Left forelimb (tissue), 1 donor: ENCODE results near the gene COL4A2.
"Not testable (repeated sequence)": the region's sequence is repeated elsewhere in the genome, so short reads cannot be mapped to it uniquely, and the experiment has no call there.

Experiments
- DNase-seq: peaks from one replicate; pipeline ENCODE4 v3.0.0-alpha.2; 2018; ENCODE audit warnings: low spot score

COL4A2 gene

DNA sequence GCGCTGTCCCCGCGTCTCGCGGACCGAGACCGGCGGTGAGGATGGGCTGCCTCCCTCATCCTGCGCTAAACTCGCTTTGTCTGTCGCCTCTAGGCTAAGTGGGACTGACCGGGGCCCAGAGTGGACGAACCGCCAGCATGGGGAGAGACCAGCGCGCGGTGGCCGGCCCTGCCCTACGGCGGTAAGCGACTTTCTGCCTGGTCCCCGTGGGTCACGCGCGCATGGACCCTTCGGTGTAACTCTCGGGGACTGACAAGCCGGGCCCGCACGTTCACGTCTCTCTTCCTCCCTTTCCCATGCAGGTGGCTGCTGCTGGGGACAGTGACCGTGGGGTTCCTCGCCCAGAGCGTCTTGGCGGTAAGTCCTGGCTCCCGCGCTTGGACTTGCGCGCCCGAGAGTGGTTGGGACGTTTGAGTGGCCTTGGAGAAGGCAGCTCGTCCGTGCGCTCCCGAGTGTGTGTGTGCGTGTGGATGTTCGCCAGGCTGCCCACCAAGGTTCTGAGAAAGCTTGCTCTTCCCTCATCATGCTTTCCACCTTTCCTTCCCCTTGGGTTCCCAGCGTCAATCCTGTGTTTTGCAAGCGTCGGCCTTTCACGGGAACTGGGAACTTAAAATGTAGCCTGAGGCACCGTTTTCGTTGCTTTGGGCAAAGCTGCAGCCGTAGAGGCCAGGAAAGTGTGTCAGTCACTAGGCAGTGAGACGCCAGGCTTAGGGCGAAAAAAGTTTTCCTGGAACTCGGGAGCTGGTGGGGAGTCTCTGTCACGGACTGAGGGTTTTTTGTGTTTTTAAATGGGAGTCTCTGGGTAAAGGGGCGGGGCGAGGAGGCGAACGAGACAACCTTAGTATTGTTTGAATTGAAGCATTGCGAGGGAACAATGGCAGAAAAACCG, 927 bp downstream of the COL4A2 start:
- DNase-seq: peak; percentile 76

DNA sequence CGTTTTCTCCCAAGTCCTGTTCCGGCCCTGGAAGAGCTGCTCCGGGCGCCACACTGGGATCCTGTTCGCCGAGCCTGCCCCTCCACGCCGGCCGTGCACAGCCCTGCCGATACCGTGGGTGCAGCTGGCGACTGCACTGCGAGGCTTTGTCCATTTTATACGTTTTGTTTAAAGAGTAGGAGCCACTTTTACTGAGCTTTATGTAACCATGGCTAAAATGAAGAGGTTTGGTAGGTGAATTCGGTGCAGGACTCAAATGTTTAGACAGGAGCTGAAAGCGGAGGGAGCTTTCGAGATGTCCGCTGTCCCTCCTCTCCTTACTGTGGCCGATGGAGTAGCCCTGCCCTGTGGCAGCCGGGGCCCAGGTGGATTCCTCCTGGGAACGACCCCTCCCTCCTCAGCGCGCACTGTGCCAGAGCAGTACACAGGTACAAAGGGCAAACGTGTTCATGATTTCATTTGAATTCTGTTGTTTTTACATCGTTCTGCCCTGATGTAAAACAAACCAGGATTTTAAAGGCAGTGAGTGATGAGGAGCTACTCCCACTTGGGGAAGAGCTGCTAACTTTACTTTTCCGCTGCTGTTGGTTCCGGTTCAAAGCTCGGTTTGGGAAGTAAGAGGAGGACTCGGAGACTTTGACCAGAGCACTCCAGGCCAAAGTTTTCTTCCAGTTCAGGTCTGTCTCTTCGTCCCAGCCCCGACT, 1.7 kb downstream of the COL4A2 start:
- DNase-seq: peak; percentile 48

DNA sequence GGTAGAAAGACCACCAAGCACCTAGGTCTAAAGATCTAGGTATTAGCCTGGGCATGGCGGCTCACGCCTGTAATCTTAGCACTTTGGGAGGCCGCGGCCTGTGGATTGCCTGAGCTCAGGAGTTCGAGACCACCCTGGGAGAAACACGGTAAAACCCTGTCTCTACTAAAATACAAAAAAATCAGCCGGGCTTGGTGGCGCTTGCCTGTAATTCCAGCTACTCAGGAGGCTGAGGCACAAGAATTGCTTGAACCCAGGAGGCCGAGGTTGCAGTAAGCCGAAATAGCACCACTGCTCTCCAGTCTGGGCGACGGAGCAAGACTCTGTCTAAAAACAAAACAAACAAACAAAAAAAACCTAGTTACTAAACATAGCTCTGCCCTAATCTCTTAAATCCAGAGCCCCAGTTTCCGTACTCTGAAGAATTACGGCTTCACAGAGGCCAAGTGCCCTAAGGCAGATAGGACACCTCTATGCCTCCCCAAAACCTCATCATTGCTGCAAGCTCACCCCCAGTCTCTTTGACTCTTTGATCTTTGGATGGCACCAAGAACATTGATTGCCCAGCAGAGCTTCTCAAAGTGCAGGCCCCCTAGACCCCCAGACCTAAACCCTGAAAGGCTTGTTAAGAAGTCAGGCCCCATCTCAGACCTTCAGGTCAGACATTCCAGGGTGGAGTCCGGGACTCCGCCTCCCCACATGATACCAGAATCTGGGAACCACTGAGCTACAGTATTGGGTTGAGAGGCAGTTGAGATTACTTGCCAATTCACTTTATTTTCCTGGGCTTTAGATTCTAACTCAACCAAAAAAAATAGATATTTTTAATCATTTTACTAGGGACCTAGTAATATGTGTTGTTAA, 2.8 kb downstream of the COL4A2 start:
- DNase-seq: peak; percentile 48

DNA sequence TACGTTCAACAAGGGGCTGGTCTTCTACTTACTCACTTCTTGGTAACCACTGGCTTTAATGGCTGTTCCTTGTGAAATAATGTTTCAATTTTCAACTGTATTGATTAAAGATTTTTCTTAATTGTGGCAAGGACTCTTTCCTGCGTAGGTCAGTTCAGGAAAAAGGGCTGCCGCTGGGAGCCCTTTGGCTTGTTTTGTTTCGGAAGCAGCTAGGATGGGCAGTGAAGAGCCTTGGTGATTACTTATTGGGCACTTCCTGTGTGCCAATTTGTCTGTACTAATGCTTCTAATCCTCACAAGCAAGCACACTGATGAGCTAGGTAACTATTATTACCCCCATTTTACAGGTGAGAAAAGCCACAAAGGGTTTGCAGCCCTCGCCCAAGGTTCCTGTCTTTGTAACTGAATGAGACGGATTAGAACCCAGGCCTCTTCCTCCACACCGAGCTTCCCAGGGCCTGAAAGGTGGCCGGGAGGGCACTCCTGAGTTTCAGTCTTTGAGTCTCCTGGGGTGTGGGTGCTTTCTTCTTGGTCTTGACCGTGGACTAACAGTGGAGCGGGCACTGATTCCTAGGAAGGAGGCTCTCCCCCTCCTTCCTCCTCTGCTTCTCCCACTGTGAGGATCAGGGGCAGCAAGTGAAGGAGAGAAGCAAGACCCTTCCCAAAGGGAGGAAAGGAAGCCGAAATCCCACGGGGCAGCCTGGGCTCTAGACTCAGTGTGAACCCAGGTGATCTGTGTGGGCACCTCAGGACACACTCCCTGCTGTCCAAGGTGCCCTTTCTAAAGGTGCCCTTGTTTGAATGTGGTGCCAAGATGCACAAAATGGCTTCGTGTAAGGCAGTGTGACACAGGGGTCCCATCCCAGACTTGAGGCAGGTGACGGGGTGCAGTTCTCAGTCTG, 3.7 kb downstream of the COL4A2 start:
- peak; percentile 11 for DNase-seq

DNA sequence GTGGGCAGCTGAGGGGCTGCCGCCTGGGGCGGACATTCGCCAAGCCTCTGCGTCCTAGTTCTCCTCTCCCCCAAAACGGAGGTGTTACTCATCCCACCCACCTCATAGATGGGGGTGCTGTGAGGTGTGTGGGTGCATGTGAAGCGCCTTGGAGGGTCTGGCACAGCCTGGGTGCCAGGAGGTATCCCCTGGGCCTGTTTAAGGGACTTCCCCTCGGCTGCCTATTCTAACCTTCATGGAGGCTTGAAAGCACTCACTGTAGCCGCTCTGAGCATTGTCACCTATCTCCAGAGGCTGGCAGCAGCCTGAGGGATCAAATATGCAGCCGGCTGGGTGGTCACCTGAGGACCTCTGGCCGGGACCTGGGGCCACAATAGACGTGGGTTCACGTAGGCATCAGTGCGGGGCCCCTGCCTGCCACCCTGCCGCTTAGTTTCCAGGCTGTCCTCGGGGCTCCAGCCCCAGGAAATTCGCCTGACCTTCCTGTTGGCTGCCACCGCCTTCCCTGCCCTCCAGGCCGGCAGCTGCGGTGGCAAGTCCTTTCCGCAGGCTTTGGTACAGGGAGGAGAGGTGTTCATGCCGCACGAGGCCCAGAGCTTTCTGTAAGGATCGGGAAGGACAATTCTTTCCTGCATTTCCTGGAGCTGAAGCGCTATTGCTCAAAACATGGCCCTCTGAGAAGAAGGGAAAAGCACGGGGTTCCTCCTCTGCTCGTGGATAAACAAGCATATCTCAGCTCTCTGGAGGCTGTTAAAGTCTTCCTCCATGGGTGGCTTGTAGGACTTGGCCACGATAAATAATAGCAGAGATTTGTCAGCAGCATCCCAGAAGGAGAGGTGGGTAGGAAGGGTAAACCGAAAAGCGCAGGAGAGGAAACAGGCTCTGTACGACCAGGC, 4.6 kb downstream of the COL4A2 start:
- peak; percentile 55 for DNase-seq

DNA sequence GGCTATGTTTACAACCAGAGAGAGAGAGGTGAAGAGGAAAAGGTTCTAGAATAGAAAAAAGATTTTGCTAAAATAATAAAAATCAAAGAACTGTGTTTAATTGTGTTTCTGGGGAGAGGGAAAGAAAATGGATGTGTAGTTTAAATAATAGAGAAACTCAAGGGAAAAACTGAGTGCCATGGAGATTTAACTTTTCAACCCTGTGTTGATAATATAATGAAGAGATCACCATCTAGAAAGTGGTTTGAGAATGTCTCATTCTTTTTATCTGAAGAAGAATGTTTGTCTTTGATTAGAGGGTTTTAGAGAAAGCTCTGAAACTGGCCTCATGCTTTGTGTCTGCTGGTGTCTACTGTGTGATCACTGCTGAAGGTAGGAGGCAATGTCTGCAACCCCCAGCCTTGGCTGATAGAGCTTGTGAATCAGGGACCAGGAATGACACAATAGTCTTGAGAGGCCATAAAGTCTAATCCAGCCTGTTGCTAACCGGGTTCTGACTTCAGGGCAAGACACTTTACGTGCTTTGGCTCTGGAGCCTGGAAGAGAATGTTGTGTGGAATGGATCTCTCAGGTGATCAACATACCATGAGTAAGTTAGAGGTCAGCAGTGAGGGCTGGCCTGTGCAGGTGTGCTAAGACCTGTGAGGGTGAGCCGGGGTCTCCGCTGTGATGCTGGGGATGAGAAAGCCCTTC, 5.4 kb downstream of the COL4A2 start:
- DNase-seq: peak; percentile 22

DNA sequence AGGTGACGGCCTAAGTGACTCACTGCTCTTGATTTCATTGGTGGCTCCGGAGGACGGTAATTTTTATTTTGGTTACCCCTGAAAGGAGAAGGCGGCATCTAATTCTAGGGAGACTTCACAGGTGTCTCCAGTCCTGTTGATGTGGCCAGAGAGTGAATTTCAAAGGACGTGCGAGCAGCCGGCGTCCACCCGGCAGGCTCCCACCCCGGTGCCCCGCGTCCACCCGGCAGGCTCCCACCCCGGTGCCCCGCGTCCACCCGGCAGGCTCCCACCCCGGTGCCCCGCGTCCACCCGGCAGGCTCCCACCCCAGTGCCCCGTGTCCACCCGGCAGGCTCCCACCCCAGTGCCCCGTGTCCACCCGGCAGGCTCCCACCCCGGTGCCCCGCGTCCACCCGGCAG, 6.2 kb downstream of the COL4A2 start:
- not testable (repeated sequence) for DNase-seq

DNA sequence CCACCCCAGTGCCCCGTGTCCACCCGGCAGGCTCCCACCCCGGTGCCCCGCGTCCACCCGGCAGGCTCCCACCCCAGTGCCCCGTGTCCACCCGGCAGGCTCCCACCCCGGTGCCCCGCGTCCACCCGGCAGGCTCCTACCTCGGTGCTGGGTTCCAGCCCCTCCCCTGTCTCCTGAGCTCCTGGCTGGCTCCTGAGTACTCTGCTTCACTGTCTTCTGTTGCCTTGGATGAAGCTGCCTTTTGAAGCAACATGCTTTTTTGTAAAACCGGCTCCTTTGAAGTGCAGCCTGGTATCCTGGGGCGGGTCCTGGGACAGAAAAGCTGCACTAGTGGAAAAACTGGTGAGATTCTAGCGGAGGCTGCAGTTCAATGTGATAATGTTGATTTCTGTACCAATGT, 6.6 kb downstream of the COL4A2 start:
- DNase-seq: not testable (repeated sequence)

DNA sequence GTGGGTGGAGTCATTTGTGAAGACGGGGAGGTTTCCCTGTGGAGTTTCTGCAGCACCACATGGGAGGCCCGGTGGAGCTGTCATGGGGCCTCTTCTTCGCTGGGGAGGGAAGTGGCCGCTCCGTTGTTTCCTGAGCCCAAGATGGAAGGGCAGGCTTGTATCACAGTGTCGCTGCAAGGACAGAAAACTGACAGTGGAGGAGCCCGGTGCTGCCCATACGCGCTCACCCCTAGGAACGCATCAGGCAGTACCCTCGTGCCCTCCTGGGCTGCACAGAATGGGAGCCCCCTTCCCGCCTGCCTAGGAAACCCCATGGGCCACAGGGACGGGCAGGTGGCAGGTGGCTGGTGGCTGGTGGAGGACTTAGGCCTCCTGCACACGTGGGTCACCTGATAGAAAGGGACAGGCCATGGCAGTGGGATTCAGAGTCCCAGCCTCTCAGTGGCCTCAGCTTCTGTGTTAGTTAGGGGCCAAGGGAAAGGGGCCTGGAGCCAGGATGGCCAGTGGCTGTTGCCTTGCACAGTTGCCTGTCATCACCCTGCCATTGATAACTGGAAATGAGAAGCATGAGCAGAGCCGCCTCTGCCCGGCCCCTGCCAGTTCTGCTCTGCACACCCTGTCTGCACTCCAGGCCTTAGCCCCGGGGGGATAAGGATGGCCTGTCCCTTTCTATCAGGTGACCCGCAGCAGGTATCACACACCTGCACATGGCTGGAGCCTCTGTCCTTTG, 7.6 kb downstream of the COL4A2 start:
- DNase-seq: no peak

DNA sequence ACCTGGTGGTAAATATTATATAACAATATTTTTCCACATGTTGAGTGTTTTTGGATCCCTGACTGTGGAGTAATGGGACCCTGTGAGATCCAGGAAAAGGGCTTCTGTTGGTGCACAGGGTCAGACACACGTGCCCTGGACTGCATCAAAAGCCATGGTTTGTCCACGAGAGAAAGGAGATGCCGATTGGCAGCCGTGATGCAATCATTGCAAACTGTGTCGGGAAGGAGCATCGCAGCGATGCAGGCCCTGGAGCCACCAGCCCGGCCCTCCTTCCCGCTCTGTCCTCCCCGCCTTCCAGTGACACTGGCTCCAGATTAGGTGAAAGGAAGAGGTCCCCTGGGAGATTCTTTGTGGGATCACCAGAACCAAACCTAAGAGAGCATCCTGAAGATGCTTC, 9.1 kb downstream of the COL4A2 start:
- DNase-seq: no peak

DNA sequence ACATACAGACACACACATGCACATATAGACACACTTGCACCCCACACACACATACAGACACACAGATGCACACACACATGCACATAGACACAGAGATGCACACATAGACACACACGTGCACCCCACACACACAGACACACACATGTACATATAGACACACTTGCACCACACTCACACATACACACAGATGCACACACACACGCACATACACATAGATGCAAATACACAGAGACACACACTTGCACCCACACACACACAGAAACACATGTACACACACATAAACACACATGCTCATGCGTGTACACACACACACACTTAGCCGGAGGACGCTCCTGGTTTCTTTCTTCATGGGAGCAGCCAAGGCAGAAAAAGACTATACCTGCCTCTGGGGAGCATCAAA, 10.0 kb downstream of the COL4A2 start:
- no peak for DNase-seq

DNA sequence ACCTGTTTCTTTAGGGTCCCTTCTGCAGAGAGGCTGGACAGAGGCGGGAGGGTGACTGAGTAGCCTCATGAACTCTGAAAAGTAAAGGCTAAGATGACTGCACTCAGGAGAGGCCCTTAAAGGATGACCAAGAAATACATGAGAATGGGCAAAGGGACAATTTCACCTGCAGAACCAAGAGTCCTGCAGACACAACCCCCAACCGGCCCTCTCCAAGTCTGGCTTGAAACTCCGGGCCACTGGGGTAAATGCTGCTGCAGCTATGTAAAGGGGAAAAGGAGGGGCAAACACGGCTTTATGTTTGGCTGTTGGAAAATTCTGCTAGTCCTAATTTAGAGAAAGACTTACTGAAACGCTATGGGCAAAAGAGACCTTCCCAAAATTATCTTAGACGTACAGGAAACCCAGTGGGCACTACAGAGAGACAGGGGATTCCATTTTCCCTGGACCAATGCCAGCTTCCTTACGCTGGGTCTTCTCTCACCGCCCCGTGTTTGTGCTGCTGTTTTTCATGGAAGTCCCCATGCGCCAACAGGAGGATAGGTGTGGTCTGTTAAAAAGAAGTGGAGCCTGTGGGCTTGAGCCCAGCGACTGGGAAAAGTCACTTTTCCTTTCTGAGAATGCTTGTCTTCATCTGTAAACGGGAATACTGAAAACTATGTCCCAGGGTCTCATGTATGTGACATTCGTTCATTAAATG, 10.6 kb downstream of the COL4A2 start:
- DNase-seq: no peak

DNA sequence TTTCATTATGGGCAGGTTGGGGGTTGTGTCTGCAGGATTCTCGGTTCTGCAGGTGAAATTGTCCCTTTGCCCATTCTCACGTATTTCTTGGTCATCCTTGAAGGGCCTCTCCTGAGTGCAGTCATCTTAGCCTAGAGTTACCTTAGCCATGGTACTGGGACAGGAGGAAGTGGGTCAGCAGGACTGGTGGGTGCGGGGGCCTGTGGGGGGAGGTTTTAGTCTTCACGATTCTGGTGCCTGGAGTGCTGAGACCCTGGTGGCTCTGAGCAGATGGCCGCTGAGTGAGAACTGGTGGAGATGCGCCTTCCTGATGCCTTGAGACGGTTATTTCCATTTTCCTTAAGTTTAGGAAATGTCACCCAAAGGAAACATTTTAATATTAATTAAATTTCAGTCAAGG, 11.8 kb downstream of the COL4A2 start:
- peak; percentile 42 for DNase-seq

DNA sequence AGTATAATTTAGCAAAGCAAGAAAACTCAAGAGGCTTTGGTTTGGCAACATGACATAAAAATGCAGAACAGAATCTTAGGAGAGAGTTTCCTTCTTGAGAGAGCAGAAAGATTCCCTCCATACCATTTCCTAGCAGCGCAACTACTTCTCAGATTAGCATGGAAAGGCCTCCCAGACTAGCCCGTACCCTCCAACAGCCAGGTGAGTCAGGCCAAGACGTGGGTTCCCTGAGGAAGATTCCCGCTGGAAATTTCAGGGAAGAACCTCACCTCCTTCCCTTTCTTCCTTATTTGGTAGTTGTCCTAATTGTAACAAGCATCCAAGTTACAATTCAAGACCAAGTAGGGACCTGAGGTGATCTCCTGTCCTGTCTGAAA, 12.3 kb downstream of the COL4A2 start:
- DNase-seq: peak; percentile 5

DNA sequence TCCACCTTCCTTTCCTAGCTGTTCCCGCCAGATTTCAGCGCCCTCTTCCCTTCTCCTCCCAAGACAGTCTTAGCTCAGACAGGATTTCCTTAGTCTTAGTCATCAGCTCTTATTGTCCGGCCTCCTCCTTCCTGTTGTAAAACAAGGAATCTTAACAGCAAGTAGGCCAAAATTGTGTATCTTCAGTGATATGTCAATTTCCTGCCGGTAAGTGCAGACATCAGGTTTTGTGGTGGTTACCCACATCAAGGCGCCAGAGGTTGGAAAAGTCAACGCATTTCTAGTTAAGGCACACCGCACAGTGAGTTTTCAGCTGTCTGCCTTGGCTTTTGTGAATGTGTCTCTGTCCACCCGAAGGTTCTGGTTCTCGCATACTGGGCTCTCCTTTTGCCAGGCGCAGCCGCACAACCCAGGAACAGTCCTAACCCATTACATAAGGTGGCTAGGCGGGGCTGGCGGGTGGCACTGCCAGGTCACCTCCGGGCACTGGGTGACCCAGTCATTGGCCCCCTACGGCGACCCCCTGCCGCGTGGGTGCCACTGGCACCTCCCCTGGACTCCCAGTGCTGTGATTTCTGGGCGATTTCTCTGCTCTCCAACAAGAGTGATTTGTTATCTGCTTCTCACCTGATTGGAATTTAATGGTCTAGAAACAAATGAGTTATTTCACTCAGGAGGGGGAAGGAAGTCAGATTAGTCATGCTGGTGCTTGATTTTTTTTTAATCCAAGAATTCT, 12.9 kb downstream of the COL4A2 start:
- no peak for DNase-seq

DNA sequence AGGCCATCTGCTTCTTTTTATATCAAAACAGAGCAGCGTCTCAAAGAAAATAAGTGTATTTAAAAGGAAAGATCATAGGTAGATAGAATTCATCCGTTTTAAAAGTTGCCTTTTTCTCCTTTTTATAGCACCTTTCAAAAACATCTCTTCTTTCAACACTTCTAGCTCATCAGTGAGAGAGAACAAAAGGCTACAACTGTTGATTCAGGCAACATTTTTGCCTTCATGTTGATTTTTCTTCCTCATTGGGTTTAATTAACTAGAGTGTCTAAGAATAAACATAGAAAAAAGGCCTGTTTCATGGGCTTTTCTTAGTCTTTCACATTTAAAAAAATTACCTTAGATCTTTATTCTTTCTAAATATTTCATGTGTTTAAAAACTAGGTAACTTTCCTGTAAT, 13.6 kb downstream of the COL4A2 start:
- DNase-seq: no peak

DNA sequence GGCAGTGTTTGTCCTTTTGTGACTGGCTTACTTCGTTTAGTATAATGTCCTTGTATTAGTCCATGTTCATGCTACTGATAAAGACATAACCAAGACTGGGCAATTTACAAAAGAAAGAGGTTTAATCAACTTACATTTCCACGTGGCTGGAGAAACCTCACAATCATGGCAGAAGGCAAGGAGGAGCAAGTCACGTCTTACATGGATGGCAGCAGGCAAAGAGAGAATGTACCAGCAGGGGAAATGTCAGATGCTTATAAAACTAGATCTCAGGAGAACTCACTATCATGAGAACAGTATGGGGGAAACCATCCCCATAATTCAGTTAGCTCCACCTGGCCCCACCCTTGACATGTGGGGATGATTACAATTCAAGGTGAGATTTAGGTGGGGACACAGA, 14.5 kb downstream of the COL4A2 start:
- not testable (repeated sequence) for DNase-seq
